GM18511 (cell line): ENCODE data around the gene RNF180.
"Not testable (repeated sequence)": the region's sequence is repeated elsewhere in the genome, so short reads cannot be mapped to it uniquely, and the experiment has no call there.

Experiments
- ATAC-seq: cut with Tn5 transposase; IDR thresholded peaks from one replicate; pipeline ENCODE4 v1.9.1; 2021; ENCODE audit warnings: mild to moderate bottlenecking, moderate library complexity; ENCODE audit not compliant: unreplicated experiment

The RNF180 gene

GRCh38 chr5:64273276-64273675 lies 107.6 kb downstream of the RNF180 start:
- ATAC-seq = no peak

GRCh38 chr5:64285188-64286130 lies 119.8 kb downstream of the RNF180 start:
- no peak for ATAC-seq

- ATAC-seq = no peak
These were observed 120.7 kb downstream of the RNF180 start for GRCh38 chr5:64286381-64286780.

GRCh38 chr5:64288496-64288895 lies 122.9 kb downstream of the RNF180 start:
- ATAC-seq = not testable (repeated sequence)

GRCh38 chr5:64292611-64293215 lies 127.1 kb downstream of the RNF180 start:
- no peak for ATAC-seq

- ATAC-seq = no peak
These were observed 129.5 kb downstream of the RNF180 start for GRCh38 chr5:64295101-64295500.

- no peak for ATAC-seq
These were observed 132.9 kb downstream of the RNF180 start for GRCh38 chr5:64298586-64298985.

- ATAC-seq = no peak
These were observed 134.2 kb downstream of the RNF180 start for GRCh38 chr5:64299805-64300204.

GRCh38 chr5:64301566-64301965 lies 135.9 kb downstream of the RNF180 start:
- ATAC-seq = no peak

- no peak for ATAC-seq
These were observed 142.5 kb downstream of the RNF180 start for GRCh38 chr5:64308135-64308534.

GRCh38 chr5:64312491-64312890 lies 146.8 kb downstream of the RNF180 start:
- no peak for ATAC-seq

- ATAC-seq = no peak
These were observed 150.1 kb downstream of the RNF180 start for GRCh38 chr5:64315778-64316177.

GRCh38 chr5:64318175-64318574 lies 152.5 kb downstream of the RNF180 start:
- ATAC-seq = no peak

- ATAC-seq = no peak
These were observed 157.9 kb downstream of the RNF180 start for GRCh38 chr5:64323591-64323990.

- ATAC-seq = no peak
These were observed 165.1 kb downstream of the RNF180 start for GRCh38 chr5:64330728-64331231.

GRCh38 chr5:64331597-64332277 lies 166.1 kb downstream of the RNF180 start:
- no peak for ATAC-seq

GRCh38 chr5:64333886-64334285 lies 168.2 kb downstream of the RNF180 start:
- no peak for ATAC-seq

- ATAC-seq = no peak
These were observed 174.1 kb downstream of the RNF180 start for GRCh38 chr5:64339769-64340168.

- ATAC-seq = no peak
These were observed 174.7 kb downstream of the RNF180 start for GRCh38 chr5:64340293-64340692.

- no peak for ATAC-seq
These were observed 175.7 kb downstream of the RNF180 start for GRCh38 chr5:64341340-64341739.

- peak; percentile 50 for ATAC-seq
These were observed 178.9 kb downstream of the RNF180 start for GRCh38 chr5:64344501-64344900.
